Smooth muscle cell (in vitro differentiated cells): ENCODE measurements around the gene DTNB. TPM values are rescaled to one million over a fixed set of nuclear protein-coding genes. Genes with fewer than 3 reads are reported as not detected.

ENCODE experiments used
- DNase-seq: peaks from one replicate; lab custom pipeline; 2025; ENCODE audit not compliant: unreplicated experiment; lab: John Stamatoyannopoulos, UW
- H2AFZ ChIP-seq: fragments of 200-600 bp; sonication (generic); 2 replicates; pipeline ENCODE4 v1.6.0; 2016; ENCODE audit warnings: antibody characterized with exemption, low read depth, mild to moderate bottlenecking
- H3F3A ChIP-seq: fragments of 200-600 bp; sonication (generic); 2 replicates; pipeline ENCODE4 v1.6.0; 2017; ENCODE audit warnings: antibody characterized with exemption, low read depth
- H3K27ac ChIP-seq: fragments of 200-600 bp; sonication (generic); 2 replicates; pipeline ENCODE4 v1.5.1; 2016; ENCODE audit warnings: low read depth, mild to moderate bottlenecking
- H3K27me3 ChIP-seq: fragments of 200-600 bp; sonication (generic); 2 replicates; pipeline ENCODE4 v1.6.1; 2016; ENCODE audit warnings: low read depth, mild to moderate bottlenecking
- H3K36me3 ChIP-seq: fragments of 200-600 bp; sonication (generic); 2 replicates; pipeline ENCODE4 v1.5.1; 2016; ENCODE audit warnings: low read depth
- H3K4me1 ChIP-seq: fragments of 200-600 bp; sonication (generic); 2 replicates; pipeline ENCODE4 v1.5.1; 2016; ENCODE audit warnings: low read depth
- H3K4me2 ChIP-seq: fragments of 200-600 bp; sonication (generic); 2 replicates; pipeline ENCODE4 v1.6.0; 2016; ENCODE audit warnings: mild to moderate bottlenecking
- H3K4me3 ChIP-seq: fragments of 200-600 bp; sonication (generic); 2 replicates; pipeline ENCODE4 v1.5.1; 2016; ENCODE audit warnings: mild to moderate bottlenecking
- H3K79me2 ChIP-seq: fragments of 200-600 bp; sonication (generic); 2 replicates; pipeline ENCODE4 v1.6.0; 2016; ENCODE audit warnings: low read depth, mild to moderate bottlenecking
- H3K9ac ChIP-seq: fragments of 200-600 bp; sonication (generic); 2 replicates; pipeline ENCODE4 v1.6.0; 2016; ENCODE audit warnings: low read depth
- H3K9me3 ChIP-seq: fragments of 200-600 bp; sonication (generic); replicated peaks from 2 replicates; pipeline ENCODE4 v1.5.1; 2016; ENCODE audit warnings: low read depth
- H4K20me1 ChIP-seq: fragments of 200-600 bp; sonication (generic); 2 replicates; pipeline ENCODE4 v1.6.0; 2016; ENCODE audit warnings: low read depth
- CTCF ChIP-seq: fragments of 200-600 bp; sonication (generic); IDR thresholded peaks from 2 replicates; pipeline ENCODE4 v1.5.1; 2017; ENCODE audit warnings: borderline replicate concordance, mild to moderate bottlenecking, antibody characterized with exemption; ENCODE audit not compliant: insufficient read depth, poor library complexity, severe bottlenecking
- WGBS: methylation state at CpG from one replicate; pipeline ENCODE4 v1.1.7; 2016; ENCODE audit warnings: low lambda C conversion rate; 5-methylcytosine and 5-hydroxymethylcytosine counted together
- polyA plus RNA-seq: library from polyadenylated mRNA; unstranded; fragments of >200 nt; fragmentation: Nextera tagmentation; extraction: Ambion mirVana; gene quantifications from 2 replicates; pipeline ENCODE4 v1.2.1, GENCODE V29; 2016
- total RNA-seq: library from RNA; depleted of rRNA; stranded (reverse); fragments of >200 nt; gene quantifications from 2 replicates; pipeline ENCODE4 v1.2.3, GENCODE V29; 2014

The DTNB gene
- total and polyA plus RNA-seq, 2 experiments from 2014 or later: 4.9 to 5.4 TPM

DNA sequence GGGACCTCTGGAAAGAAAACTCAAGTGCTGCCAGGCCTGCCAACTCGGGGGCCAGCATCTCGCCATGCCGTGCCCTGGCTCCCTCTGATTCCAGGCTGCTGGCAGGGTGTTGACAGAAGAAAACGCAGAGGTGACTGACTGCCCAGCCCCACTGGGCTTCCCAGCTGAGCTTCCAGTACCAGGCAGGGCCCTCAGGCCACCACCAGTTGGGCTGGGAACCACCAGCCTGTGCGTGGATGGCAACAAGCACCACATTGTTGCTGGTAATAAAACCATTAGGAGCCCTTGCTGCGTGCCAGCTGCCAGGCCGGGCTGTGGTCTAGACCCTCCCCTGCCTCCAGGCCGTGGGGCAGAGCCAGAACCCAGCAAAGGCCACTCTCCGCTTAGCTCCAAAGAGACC is 340.8 kb downstream of the DTNB start:
- no peaks in the 10 kb centered on the region for H3K36me3 ChIP-seq
- no peak overlapping the region for H3K9ac ChIP-seq
- H3K27ac ChIP-seq: no peak overlapping the region
- H3K79me2 ChIP-seq: peaks cover 72% of the 10 kb centered on the region
- H2AFZ ChIP-seq: no peak overlapping the region
- no peak overlapping the region for H3K4me3 ChIP-seq
- no peaks in the 10 kb centered on the region for H3F3A ChIP-seq
- no peak for TF ChIP-seq CTCF
- no peak for DNase-seq
- H3K4me2 ChIP-seq: no peak overlapping the region
- WGBS: 87% methylated on average over 9 of the region's 9 CpGs
- no peaks in the 10 kb centered on the region for H3K4me1 ChIP-seq
- peaks cover 100% of the 10 kb centered on the region for H4K20me1 ChIP-seq
- H3K9me3 ChIP-seq: no peaks in the 10 kb centered on the region
- H3K27me3 ChIP-seq: no peaks in the 10 kb centered on the region

GRCh38 chr2:25331686-25332365 is 341.6 kb downstream of the DTNB start:
- 80% methylated on average over 22 of the region's 23 CpGs for WGBS
- no peak for DNase-seq
- Histone ChIP-seq H3K4me1 (no peaks in the 10 kb centered on the region), H3K9ac (no peak overlapping the region), H3K4me2 (no peak overlapping the region), H2AFZ (no peak overlapping the region), H3K4me3 (no peak overlapping the region), H3K27me3 (no peaks in the 10 kb centered on the region), H3K9me3 (no peaks in the 10 kb centered on the region), H3K36me3 (no peaks in the 10 kb centered on the region), H3F3A (no peaks in the 10 kb centered on the region), H3K79me2 (peaks cover 67% of the 10 kb centered on the region), H3K27ac (no peak overlapping the region), H4K20me1 (peaks cover 99% of the 10 kb centered on the region)
- no peak for TF ChIP-seq CTCF

DNA sequence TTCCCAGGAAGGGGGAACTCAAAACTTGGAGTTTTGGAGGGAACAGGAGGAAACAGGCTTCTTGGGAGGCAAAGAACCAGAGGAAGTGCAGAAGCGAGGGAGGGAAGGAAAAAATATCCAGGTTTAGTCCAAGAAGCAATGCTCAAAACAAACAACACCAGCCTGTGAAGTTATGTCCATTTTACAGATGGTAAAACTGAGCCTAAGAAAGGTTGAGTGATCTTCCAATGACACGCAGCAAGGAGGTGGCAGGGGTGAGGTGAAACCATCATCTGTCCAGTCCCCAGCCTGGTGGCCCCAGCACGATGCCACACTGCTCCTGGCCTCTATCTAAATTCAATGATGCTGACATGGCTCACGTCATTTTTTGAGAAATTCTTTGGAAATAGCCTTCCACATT is 342.4 kb downstream of the DTNB start:
- Histone ChIP-seq H3F3A (no peaks in the 10 kb centered on the region), H2AFZ (no peak overlapping the region), H3K4me3 (no peak overlapping the region), H4K20me1 (peaks cover 97% of the 10 kb centered on the region), H3K27me3 (no peaks in the 10 kb centered on the region), H3K4me1 (no peaks in the 10 kb centered on the region), H3K79me2 (peaks cover 67% of the 10 kb centered on the region), H3K4me2 (no peak overlapping the region), H3K9ac (no peak overlapping the region), H3K36me3 (no peaks in the 10 kb centered on the region), H3K27ac (no peak overlapping the region), H3K9me3 (no peaks in the 10 kb centered on the region)
- 93% methylated on average over 4 of the region's 4 CpGs for WGBS
- TF ChIP-seq CTCF: no peak
- DNase-seq: no peak

DNA sequence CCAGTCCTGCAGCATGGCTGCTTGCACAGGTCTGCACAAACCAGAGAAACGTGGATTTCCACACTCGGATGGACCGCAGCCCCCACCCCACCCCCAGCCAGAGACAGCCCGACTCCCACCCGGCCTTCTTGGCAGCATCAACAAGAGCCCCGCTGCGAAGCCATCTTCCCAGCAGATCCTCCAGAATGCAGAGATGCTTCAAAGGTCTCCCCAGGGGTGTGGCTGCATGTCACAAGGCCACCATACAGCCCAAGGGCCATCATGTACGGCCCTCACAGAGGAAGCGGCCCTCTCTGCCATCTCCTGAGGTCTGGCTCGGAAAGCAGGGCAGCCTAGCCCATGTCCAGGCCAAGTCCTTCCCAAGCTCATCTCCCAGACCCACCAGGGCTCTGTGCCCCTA is 343.1 kb downstream of the DTNB start:
- Histone ChIP-seq H2AFZ (no peak overlapping the region), H4K20me1 (peaks cover 97% of the 10 kb centered on the region), H3F3A (no peaks in the 10 kb centered on the region), H3K4me2 (no peak overlapping the region), H3K9ac (no peak overlapping the region), H3K9me3 (no peaks in the 10 kb centered on the region), H3K79me2 (peaks cover 61% of the 10 kb centered on the region), H3K36me3 (no peaks in the 10 kb centered on the region), H3K27me3 (no peaks in the 10 kb centered on the region), H3K4me1 (no peaks in the 10 kb centered on the region), H3K27ac (no peak overlapping the region), H3K4me3 (no peak overlapping the region)
- WGBS: 92% methylated on average over 4 of the region's 10 CpGs
- no peak for DNase-seq
- TF ChIP-seq CTCF: no peak
